GM23248 (cell line): ENCODE data around the gene GFPT1.

ENCODE experiments used
- EZH2 ChIP-seq: fragments of 200-600 bp; sonication (generic); IDR thresholded peaks from 2 replicates; pipeline ENCODE4 v1.6.1; 2018; ENCODE audit warnings: antibody characterized with exemption, mild to moderate bottlenecking; ENCODE audit not compliant: insufficient read depth, poor library complexity, severe bottlenecking
- EZH2phosphoT487 ChIP-seq: fragments of 200-600 bp; sonication (generic); IDR thresholded peaks from 2 replicates; pipeline ENCODE4 v1.6.1; 2018; ENCODE audit warnings: antibody characterized with exemption, moderate library complexity, mild to moderate bottlenecking, low read depth; ENCODE audit not compliant: insufficient read depth

DNA sequence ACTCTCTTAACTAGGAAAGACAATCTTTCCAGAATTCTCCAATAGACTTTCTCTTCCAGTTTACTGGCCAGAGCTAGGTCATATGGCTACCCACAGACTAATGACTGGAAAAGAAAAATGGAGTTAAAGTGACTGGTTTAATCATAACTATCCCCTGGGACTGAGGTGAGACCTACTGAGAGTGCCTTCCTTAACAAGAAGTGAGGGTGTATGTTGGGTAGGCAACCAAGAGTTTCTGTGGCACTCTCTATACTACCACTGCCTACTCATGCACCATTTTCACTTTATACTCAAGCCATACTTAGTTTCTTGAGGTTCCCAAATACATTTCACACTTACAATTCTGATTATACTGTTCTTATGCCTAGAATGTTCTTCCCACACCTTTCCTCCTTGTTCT, 6.9 kb upstream of the GFPT1 start:
- TF ChIP-seq EZH2phosphoT487 (no peak), EZH2 (no peak)
